Measurements from ENCODE around the gene PUM2. TPM values are rescaled to one million over a fixed set of nuclear protein-coding genes. Genes with fewer than 3 reads are reported as not detected.

The PUM2 gene
- total and polyA plus RNA-seq, 2 of the 13 experiments (the other 11 are each of a cell fraction or from before 2014, with no cell fraction given) = 69.6 to 69.8 TPM

- TF ChIP-seq MLXIP (CRISPR knock-in tag; IDR thresholded peaks at IDR 0.05; ENCODE audit: borderline replicate concordance) (peak; percentile 44; the same call in 1 of the 2 replicates), ATF7 (IDR thresholded peaks at IDR 0.05) (no peak), ATF7 (CRISPR knock-in tag; IDR thresholded peaks at IDR 0.05) (no peak), FOXP4 (CRISPR knock-in tag; IDR thresholded peaks at IDR 0.05) (no peak), ZNF180 (CRISPR knock-in tag; IDR thresholded peaks at IDR 0.05; ENCODE audit: borderline replicate concordance, low read depth) (peak; percentile 37; the same call in 1 of the 2 replicates), KDM3A (CRISPR knock-in tag; IDR thresholded peaks at IDR 0.05; ENCODE audit: low read depth) (no peak), TBL1XR1 (IDR thresholded peaks at IDR 0.05; ENCODE audit: borderline replicate concordance, low read length, partially characterized antibody) (no peak), ZC3H13 (CRISPR knock-in tag; IDR thresholded peaks at IDR 0.05) (peak; percentile 2; the same call in 1 of the 2 replicates), NFYC (CRISPR knock-in tag; IDR thresholded peaks at IDR 0.05) (no peak), ZBTB43 (CRISPR knock-in tag; conservative IDR thresholded peaks at IDR 0.05) (no peak), REXO4 (CRISPR knock-in tag; IDR thresholded peaks at IDR 0.05; ENCODE audit: borderline replicate concordance) (no peak), ZNF724P (CRISPR knock-in tag; IDR thresholded peaks at IDR 0.05; ENCODE audit: borderline replicate concordance) (no peak), ZNF367 (CRISPR knock-in tag; IDR thresholded peaks at IDR 0.05; ENCODE audit: borderline replicate concordance) (0 out of 2 replicates have a peak, but pooled peaks have one; percentile 75), EHMT2 (IDR thresholded peaks at IDR 0.05; ENCODE audit: borderline replicate concordance, low read depth, low read length) (no peak), ASH2L (IDR thresholded peaks at IDR 0.05; ENCODE audit: insufficient read length, low read depth, low read length) (no peak), KAT2B (IDR thresholded peaks at IDR 0.05; ENCODE audit: borderline replicate concordance, low read depth, low read length) (no peak), ZNF570 (CRISPR knock-in tag; IDR thresholded peaks at IDR 0.05; ENCODE audit: borderline replicate concordance) (no peak), ZBTB21 (CRISPR knock-in tag; IDR thresholded peaks at IDR 0.05) (no peak), ZNF496 (CRISPR knock-in tag; IDR thresholded peaks at IDR 0.05; ENCODE audit: insufficient replicate concordance) (no peak), ZNF614 (CRISPR knock-in tag; IDR thresholded peaks at IDR 0.05; ENCODE audit: borderline replicate concordance) (no peak), PAX8 (CRISPR knock-in tag; IDR thresholded peaks at IDR 0.05; ENCODE audit: borderline replicate concordance) (0 out of 2 replicates have a peak, but pooled peaks have one; percentile 86)
Observed at GRCh38 chr2:20223407-20224163, 127.1 kb downstream of the PUM2 start (continued).
